Measurements from ENCODE around the gene CTNNBL1.

CTNNBL1 gene

DNA sequence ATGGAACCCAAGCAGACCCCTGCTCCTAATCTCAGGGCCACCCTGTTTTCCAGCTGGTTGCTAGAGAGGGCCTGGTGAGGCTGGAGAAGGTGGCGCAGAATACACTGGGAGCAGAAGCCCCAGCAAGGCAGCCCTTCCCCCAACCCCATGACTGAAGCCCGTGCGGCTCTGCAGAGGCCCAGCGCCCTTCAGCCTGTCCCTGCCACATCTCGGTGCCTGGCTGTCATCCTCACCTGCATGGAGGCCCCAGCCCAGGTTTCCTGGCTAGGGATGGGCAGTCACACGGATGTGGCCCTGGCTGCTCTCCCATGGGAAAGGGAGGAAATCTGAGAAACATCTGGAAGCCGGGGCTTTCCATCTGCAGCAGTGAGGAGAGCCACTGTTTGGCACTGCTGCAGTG lies 183.0 kb downstream of the CTNNBL1 start:
- DNase-seq (ENCODE audit: extremely low read depth, low read depth): no peak
- no peak for TF ChIP-seq CTCF (IDR thresholded peaks at IDR 0.05; ENCODE audit: low read depth, low read length, missing control alignments)

DNA sequence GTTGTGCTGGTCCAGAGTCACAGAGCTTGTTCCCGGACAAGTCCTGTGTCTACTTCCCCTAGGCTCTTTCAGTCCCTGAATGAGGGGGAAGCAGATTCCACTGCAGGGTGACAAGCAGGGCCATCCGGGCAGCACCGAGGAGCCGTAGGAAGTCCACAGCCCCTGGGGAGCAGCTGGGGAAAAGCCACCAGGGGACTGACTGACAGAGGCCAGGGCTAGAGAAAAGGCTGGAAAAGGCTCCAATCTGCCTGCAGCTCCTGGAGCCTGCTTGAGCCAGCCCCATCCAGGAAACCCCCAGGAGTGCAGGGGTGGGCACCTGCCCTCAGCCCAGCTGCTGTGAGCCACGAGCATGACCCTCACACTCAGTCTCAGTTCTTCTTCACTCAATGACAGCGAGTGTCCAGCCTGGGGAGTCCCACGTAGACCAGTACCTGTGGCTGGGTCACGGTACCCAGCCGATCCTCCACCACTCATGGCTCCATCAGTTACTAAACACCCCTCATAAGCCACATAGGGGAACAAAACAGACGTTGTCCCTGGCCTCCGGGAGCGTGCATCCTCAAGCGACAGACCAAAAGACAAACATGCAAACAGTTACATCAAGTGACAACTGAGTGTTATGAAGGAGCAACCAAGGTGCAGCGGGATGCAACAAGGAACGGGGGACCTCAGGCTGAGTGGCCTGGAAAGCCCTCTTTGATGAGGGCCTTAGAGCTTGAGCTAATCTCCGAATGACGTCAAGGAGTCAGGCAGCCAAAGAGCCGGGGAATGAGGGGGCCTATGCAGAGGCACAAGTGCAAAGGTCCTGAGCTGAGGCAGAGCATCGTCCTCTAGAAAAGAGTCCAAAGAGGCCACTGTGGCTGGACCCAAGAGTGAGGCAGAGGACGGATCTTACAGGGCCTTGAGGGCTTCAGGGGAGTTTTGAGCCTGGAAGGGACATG lies 184.3 kb downstream of the CTNNBL1 start:
- no peak for TF ChIP-seq CTCF (IDR thresholded peaks at IDR 0.05; ENCODE audit: low read depth, low read length, missing control alignments)
- DNase-seq (ENCODE audit: extremely low read depth, low read depth): no peak
- H3K4me3 ChIP-seq (replicated peaks; ENCODE audit: low read depth, low read length): no peak overlapping the region

More for the DNA sequence above, 183.0 kb downstream of the CTNNBL1 start:
- H3K4me3 ChIP-seq (replicated peaks; ENCODE audit: low read depth, low read length): no peak overlapping the region

GRCh38 chr20:37878835-37879599 lies 185.2 kb downstream of the CTNNBL1 start:
- TF ChIP-seq CTCF (IDR thresholded peaks at IDR 0.05; ENCODE audit: low read depth, low read length, missing control alignments): no peak
- no peak for DNase-seq (ENCODE audit: extremely low read depth, low read depth)
- H3K4me3 ChIP-seq (replicated peaks; ENCODE audit: low read depth, low read length): no peak overlapping the region

- no peak overlapping the region for H3K4me3 ChIP-seq (replicated peaks; ENCODE audit: low read depth, low read length)
- TF ChIP-seq CTCF (IDR thresholded peaks at IDR 0.05; ENCODE audit: low read depth, low read length, missing control alignments): no peak
- DNase-seq (ENCODE audit: extremely low read depth, low read depth): no peak
Measured at GRCh38 chr20:37879843-37880242, 186.0 kb downstream of the CTNNBL1 start.

DNA sequence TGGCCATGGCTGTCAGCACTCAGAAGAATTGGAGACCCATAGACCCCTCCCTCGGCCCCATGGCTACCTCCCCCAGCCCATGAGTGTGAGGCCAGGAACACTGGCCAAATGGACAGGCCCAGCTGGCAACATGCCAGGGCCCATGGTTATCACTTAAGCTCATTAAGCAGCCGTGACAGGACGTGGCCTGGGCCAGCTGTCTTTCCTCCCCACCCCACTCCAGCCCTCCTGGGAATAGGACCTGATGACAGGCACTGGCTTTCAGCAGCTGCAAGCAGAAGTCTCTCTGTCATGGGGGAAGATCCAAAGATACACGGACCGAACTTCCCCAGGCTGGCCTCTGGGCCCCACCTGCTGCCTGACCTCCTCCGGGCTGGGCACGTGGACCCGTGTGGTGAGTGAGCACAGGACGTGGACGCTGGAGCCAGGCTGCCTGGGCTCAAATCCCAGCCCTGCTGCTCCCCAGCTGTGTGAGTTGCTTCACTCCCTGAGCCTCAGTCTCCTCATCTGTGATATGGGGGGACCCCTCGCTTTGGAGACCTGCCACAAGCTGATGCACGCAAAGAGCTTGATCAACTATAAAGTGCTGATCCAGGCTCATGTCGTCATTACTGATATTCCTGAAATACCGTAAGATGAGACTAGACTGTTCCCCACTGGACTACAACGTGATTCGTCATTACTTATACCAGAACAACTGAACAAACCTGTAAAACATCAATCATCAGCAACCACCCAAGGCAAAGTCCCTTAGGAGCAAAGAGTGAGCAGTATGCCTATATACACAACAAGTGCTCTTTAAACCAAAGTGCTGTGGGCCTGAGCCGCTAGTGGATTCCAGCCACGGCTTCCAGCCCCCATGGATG lies 187.1 kb downstream of the CTNNBL1 start:
- H3K4me3 ChIP-seq (replicated peaks; ENCODE audit: low read depth, low read length): no peak overlapping the region
- TF ChIP-seq CTCF (IDR thresholded peaks at IDR 0.05; ENCODE audit: low read depth, low read length, missing control alignments): no peak
- DNase-seq (ENCODE audit: extremely low read depth, low read depth): no peak

DNA sequence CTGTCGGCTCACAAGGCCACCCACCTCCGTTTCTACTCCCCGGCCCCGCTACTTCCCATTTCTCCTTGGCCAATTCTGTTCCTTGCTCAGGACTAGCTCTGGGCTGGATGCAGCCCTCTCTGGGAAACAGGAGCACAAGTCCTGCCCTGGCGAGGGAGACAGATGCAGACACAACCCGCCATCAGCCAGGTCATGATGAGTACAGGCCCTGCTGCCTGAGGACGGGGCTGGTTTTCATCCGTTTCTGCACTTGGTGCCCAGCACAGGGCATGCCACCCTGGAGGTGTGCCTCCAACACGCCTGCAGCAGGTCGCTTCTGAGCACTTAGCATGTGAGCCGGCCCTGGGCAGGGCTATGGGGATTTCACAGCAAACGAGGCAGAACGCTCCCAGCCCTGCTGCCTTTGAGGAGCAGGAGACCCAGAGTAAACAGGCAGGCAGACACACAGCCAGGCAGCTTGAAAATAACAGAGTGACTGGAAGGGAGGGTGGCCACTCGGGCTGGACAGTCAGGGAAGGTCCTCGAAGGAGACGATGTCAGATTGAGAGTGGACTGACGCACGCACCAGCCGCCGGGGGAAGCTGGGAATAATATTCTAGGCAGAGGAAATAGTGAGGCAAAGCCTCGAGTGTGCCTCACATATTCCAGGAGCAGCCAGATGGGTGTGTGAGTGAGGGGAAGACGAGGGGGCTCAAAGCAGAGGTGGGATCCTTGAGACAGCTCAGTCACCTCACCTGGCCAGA lies 187.9 kb downstream of the CTNNBL1 start:
- no peak overlapping the region for H3K4me3 ChIP-seq (replicated peaks; ENCODE audit: low read depth, low read length)
- TF ChIP-seq CTCF (IDR thresholded peaks at IDR 0.05; ENCODE audit: low read depth, low read length, missing control alignments): no peak
- DNase-seq (ENCODE audit: extremely low read depth, low read depth): no peak
